HCT116 (cell line): ENCODE measurements around the gene HNF4A. TPM values are rescaled to one million over a fixed set of nuclear protein-coding genes. Genes with fewer than 3 reads are reported as not detected.

Source experiments
- ATAC-seq: fragments of 200-7000 bp; cut with Tn5 transposase; 2 replicates; pipeline ENCODE4 v1.9.1; 2020; ENCODE audit warnings: mild to moderate bottlenecking, moderate library complexity
- BruUV-seq: library from RNA; stranded (reverse); fragments of 400-500 nt; replicated peaks from 2 replicates; lab custom pipeline; 2021; lab: Mats Ljungman, UMichigan
- CTCF ChIA-PET: fragments of 300-600 bp; sonication (Branson Sonifier 250); formaldehyde crosslinking; loops from one replicate; lab custom pipeline; 2021; ENCODE audit warnings: antibody characterized with exemption; lab: Charles Lee
- POLR2A ChIA-PET: fragments of 300-600, 350-600 bp; sonication (Branson Sonifier 250); formaldehyde crosslinking; loops from one replicate; lab custom pipeline; 2021; ENCODE audit warnings: antibody characterized with exemption; lab: Charles Lee
- RAD21 ChIA-PET, 2 experiments: fragments of 300-600 bp; sonication (Branson Sonifier 250); formaldehyde crosslinking; loops; one replicate each; lab custom pipeline; 2023; ENCODE audit warnings: low total read pairs in 2 of 2; ENCODE audit not compliant: uncharacterized antibody in 2 of 2, unreplicated experiment in 2 of 2, low non-redundant PET in 1 of 2; lab: Charles Lee
- DNase-seq: peaks from one replicate; pipeline ENCODE4 v3.0.0-alpha.2; 2010; ENCODE audit warnings: low read depth, low spot score
- H2AFZ ChIP-seq: fragments of 200-600 bp; shearing (Covaris generic), sonication (generic); 2 replicates; pipeline ENCODE4 v1.6.1; 2017; ENCODE audit warnings: low read depth, mixed run types, mixed read lengths, antibody characterized with exemption, low read length; ENCODE audit not compliant: poor library complexity, severe bottlenecking
- H3K27ac ChIP-seq: 2 replicates; pipeline ENCODE4 v1.5.1; 2012; ENCODE audit warnings: low read depth, low read length
- H3K27me3 ChIP-seq: fragments of 200-600 bp; sonication (generic); 2 replicates; pipeline ENCODE4 v1.6.1; 2016; ENCODE audit warnings: mixed run types, low read length, mixed read lengths; ENCODE audit not compliant: insufficient read depth
- H3K36me3 ChIP-seq, 2 experiments: fragments of 200-500 bp in 1 of 2; fragments of 200-600 bp in 1 of 2; sonication (Bioruptor generic) in 1 of 2; sonication (generic) in 1 of 2; 2 replicates each; pipeline versions ENCODE4 v1.5.1 to v1.6.1; 2014 to 2016; ENCODE audit warnings: low read length in 2 of 2, inconsistent platforms in 1 of 2, mixed read lengths in 1 of 2, mixed run types in 1 of 2; ENCODE audit not compliant: insufficient read depth in 2 of 2, control insufficient read depth in 1 of 2
- H3K4me1 ChIP-seq, 2 experiments: fragments of 200-600 bp in 1 of 2; sonication (generic) in 1 of 2; 2 replicates each; pipeline versions ENCODE4 v1.5.1 to v1.6.1; 2012 to 2017; ENCODE audit warnings: low read length in 2 of 2, inconsistent platforms in 1 of 2, mild to moderate bottlenecking in 1 of 2, mixed read lengths in 1 of 2, mixed run types in 1 of 2, moderate library complexity in 1 of 2; ENCODE audit not compliant: insufficient read depth in 2 of 2, control insufficient read depth in 1 of 2
- H3K4me2 ChIP-seq: fragments of 200-600 bp; sonication (generic); 2 replicates; pipeline ENCODE4 v1.6.1; 2017; ENCODE audit warnings: mixed run types, low read length, mixed read lengths
- H3K4me3 ChIP-seq, 2 experiments: fragments of 200-600 bp in 1 of 2; sonication (generic) in 1 of 2; replicated peaks in 1 of 2; 2 replicates each; pipeline ENCODE4 v1.5.1; 2011 to 2016; ENCODE audit warnings: low read length in 2 of 2, control low read depth in 1 of 2, low read depth in 1 of 2, mild to moderate bottlenecking in 1 of 2, mixed read lengths in 1 of 2, mixed run types in 1 of 2
- H3K79me2 ChIP-seq: fragments of 200-600 bp; sonication (generic); 2 replicates; pipeline ENCODE4 v1.6.1; 2017; ENCODE audit warnings: mild to moderate bottlenecking, mixed run types, low read length, moderate library complexity, mixed read lengths; ENCODE audit not compliant: insufficient read depth
- H3K9ac ChIP-seq: fragments of 200-600 bp; sonication (generic); 2 replicates; pipeline ENCODE4 v1.6.1; 2016; ENCODE audit warnings: low read length, mixed read lengths
- H3K9me2 ChIP-seq: fragments of 200-600 bp; sonication (generic), shearing (Covaris generic); 2 replicates; pipeline ENCODE4 v1.6.1; 2017; ENCODE audit warnings: mixed run types, mild to moderate bottlenecking, moderate library complexity; ENCODE audit not compliant: insufficient read depth
- H3K9me3 ChIP-seq, 2 experiments: fragments of 200-500 bp in 1 of 2; fragments of 200-600 bp in 1 of 2; sonication (Bioruptor generic) in 1 of 2; sonication (generic) in 1 of 2; 2 replicates each; pipeline ENCODE4 v1.6.1; 2014 to 2017; ENCODE audit warnings: low read length in 2 of 2, mixed read lengths in 2 of 2, inconsistent platforms in 1 of 2, low read depth in 1 of 2, mild to moderate bottlenecking in 1 of 2, mixed run types in 1 of 2, moderate library complexity in 1 of 2; ENCODE audit not compliant: control insufficient read depth in 1 of 2, insufficient read depth in 1 of 2
- H4K20me1 ChIP-seq: fragments of 200-600 bp; sonication (generic), shearing (Covaris generic); 2 replicates; pipeline ENCODE4 v1.6.1; 2017; ENCODE audit warnings: mixed run types, mild to moderate bottlenecking, moderate library complexity; ENCODE audit not compliant: insufficient read depth
- ATF3 ChIP-seq: IDR thresholded peaks from 2 replicates; pipeline ENCODE4 v1.6.1; 2012
- CBX3 ChIP-seq: IDR thresholded peaks from 2 replicates; pipeline ENCODE4 v1.6.1; 2012; ENCODE audit warnings: low read depth
- CEBPB ChIP-seq: IDR thresholded peaks from 2 replicates; pipeline ENCODE4 v1.6.1; 2012; ENCODE audit warnings: low read depth
- POLR2AphosphoS5 ChIP-seq: IDR thresholded peaks from 2 replicates; pipeline ENCODE4 v1.6.1; 2011; ENCODE audit warnings: mild to moderate bottlenecking, low read depth, low read length, moderate library complexity
- RAD21 ChIP-seq: IDR thresholded peaks from 2 replicates; pipeline ENCODE4 v1.6.1; 2012; ENCODE audit warnings: low read depth, mild to moderate bottlenecking
- SP1 ChIP-seq: IDR thresholded peaks from 2 replicates; pipeline ENCODE4 v1.6.1; 2012; ENCODE audit warnings: low read depth
- SRF ChIP-seq: IDR thresholded peaks from 2 replicates; pipeline ENCODE4 v1.6.1; 2012; ENCODE audit warnings: low read depth
- TCF7L2 ChIP-seq: IDR thresholded peaks from 2 replicates; pipeline ENCODE4 v1.7.0; 2011; ENCODE audit warnings: borderline replicate concordance, inconsistent platforms; ENCODE audit not compliant: insufficient read depth, insufficient read length; ENCODE audit errors: extremely low read depth
- YY1 ChIP-seq: IDR thresholded peaks from 2 replicates; pipeline ENCODE4 v1.6.1; 2011; ENCODE audit warnings: low read length, low read depth, moderate library complexity, mild to moderate bottlenecking; ENCODE audit not compliant: insufficient replicate concordance; ENCODE audit errors: extremely low read depth
- ZNF274 ChIP-seq: fragments of 200-500 bp; sonication (Bioruptor generic); IDR thresholded peaks from 2 replicates; pipeline ENCODE4 v1.6.1; 2014; ENCODE audit warnings: mild to moderate bottlenecking, low read depth, low read length, inconsistent platforms
- intact Hi-C: fragments of 100-400 bp; cut with micrococcal nuclease; formaldehyde crosslinking; loops from 2 replicates; pipeline ENCODE4 v1.10.0; 2022
- total RNA-seq: library from RNA; stranded (reverse); gene quantifications from one replicate; pipeline ENCODE4 v1.2.1, GENCODE V29; 2021; ENCODE audit not compliant: unreplicated experiment

HNF4A gene
- total RNA-seq, 1 experiment from 2014 or later, result 7.4 TPM

GRCh38 chr20:44412402-44413144 lies 57.1 kb downstream of the HNF4A start:
- ChIA-PET CTCF (no interaction called here), POLR2A (no interaction called here), RAD21 (no interaction called here)
- Histone ChIP-seq H3K4me1 (peaks cover 8 to 21% of the 10 kb centered on the region in 2 experiments), H3K27me3 (no peaks in the 10 kb centered on the region), H2AFZ (no peak overlapping the region), H3K9me3 (no peaks in the 10 kb centered on the region), H4K20me1 (no peaks in the 10 kb centered on the region), H3K4me2 (no peak overlapping the region), H3K36me3 (no peaks in the 10 kb centered on the region), H3K4me3 (no peak overlapping the region), H3K9me2 (no peaks in the 10 kb centered on the region), H3K79me2 (no peaks in the 10 kb centered on the region), H3K9ac (no peak overlapping the region), H3K27ac (no peak overlapping the region)
- intact Hi-C loops, result no loop called here
- DNase-seq, result no peak
- no peak for ATAC-seq
- BruUV-seq, result no TSS peak
- TF ChIP-seq RAD21 (no peak), CEBPB (no peak), POLR2AphosphoS5 (no peak), ZNF274 (no peak), CBX3 (no peak), YY1 (no peak)

- Histone ChIP-seq H3K79me2 (no peaks in the 10 kb centered on the region), H3K9me3 (no peaks in the 10 kb centered on the region), H4K20me1 (no peaks in the 10 kb centered on the region), H2AFZ (no peak overlapping the region), H3K9ac (no peak overlapping the region), H3K4me3 (no peak overlapping the region), H3K36me3 (no peaks in the 10 kb centered on the region), H3K27ac (no peak overlapping the region), H3K4me2 (no peak overlapping the region), H3K9me2 (no peaks in the 10 kb centered on the region), H3K27me3 (no peaks in the 10 kb centered on the region), H3K4me1 (peaks cover 0 to 9% of the 10 kb centered on the region in 2 experiments; a peak in 2 of 4 replicates)
- BruUV-seq, result no TSS peak
- POLR2A ChIA-PET, result no interaction called here
- TF ChIP-seq POLR2AphosphoS5 (no peak), SP1 (no peak), YY1 (no peak), ATF3 (no peak), CEBPB (no peak), TCF7L2 (no peak), SRF (no peak)
- no peak for DNase-seq
- CTCF ChIA-PET, result no interaction called here
- no peak for ATAC-seq
- RAD21 ChIA-PET, result no interaction called here
- intact Hi-C loops, result no loop called here
Measured at GRCh38 chr20:44413575-44414345, 58.3 kb downstream of the HNF4A start.
